Mesenchymal stem cell (in vitro differentiated cells and primary cell): ENCODE data around the gene CCDC38.

Source experiments
- DNase-seq: peaks from one replicate; pipeline ENCODE4 v3.0.0-alpha.2; 2013
- H2AFZ ChIP-seq: one replicate; pipeline ENCODE4 v1.6.1; 2013; ENCODE audit warnings: low read depth, mild to moderate bottlenecking, control low read depth, inconsistent platforms, low read length, moderate library complexity
- H2AK5ac ChIP-seq: 2 replicates; pipeline ENCODE4 v1.6.1; 2013; ENCODE audit warnings: low read length, moderate library complexity, mild to moderate bottlenecking, inconsistent platforms; ENCODE audit not compliant: severe bottlenecking
- H2BK120ac ChIP-seq: one replicate; pipeline ENCODE4 v1.6.1; 2013; ENCODE audit warnings: low read depth, mild to moderate bottlenecking, inconsistent platforms, low read length, moderate library complexity
- H2BK12ac ChIP-seq, 2 experiments: one replicate each; pipeline ENCODE4 v1.6.1; 2013; ENCODE audit warnings: inconsistent platforms in 2 of 2, low read length in 2 of 2, mild to moderate bottlenecking in 2 of 2, moderate library complexity in 2 of 2, control low read depth in 1 of 2
- H2BK15ac ChIP-seq: one replicate; pipeline ENCODE4 v1.6.1; 2013; ENCODE audit warnings: mild to moderate bottlenecking, low read depth, inconsistent platforms; ENCODE audit not compliant: poor library complexity, severe bottlenecking
- H2BK5ac ChIP-seq: 2 replicates; pipeline ENCODE4 v1.6.1; 2013; ENCODE audit warnings: low read depth, mild to moderate bottlenecking, low read length, control low read depth, inconsistent platforms; ENCODE audit not compliant: poor library complexity, severe bottlenecking
- H3K14ac ChIP-seq, 2 experiments: one replicate each; pipeline ENCODE4 v1.6.1; 2013; ENCODE audit warnings: inconsistent platforms in 2 of 2, low read length in 2 of 2, control low read depth in 1 of 2, mild to moderate bottlenecking in 1 of 2, moderate library complexity in 1 of 2
- H3K18ac ChIP-seq, 2 experiments: one replicate each; pipeline ENCODE4 v1.6.1; 2013; ENCODE audit warnings: inconsistent platforms in 2 of 2, low read length in 2 of 2, control low read depth in 1 of 2, low read depth in 1 of 2, mild to moderate bottlenecking in 1 of 2
- H3K23ac ChIP-seq, 2 experiments: one replicate each; pipeline ENCODE4 v1.6.1; 2013; ENCODE audit warnings: inconsistent platforms in 2 of 2, low read length in 2 of 2, mild to moderate bottlenecking in 2 of 2, moderate library complexity in 2 of 2, control low read depth in 1 of 2
- H3K27ac ChIP-seq: 2 replicates; pipeline ENCODE4 v1.5.1; 2013; ENCODE audit warnings: mild to moderate bottlenecking, moderate library complexity, low read length, control low read depth, inconsistent platforms; ENCODE audit not compliant: poor library complexity, severe bottlenecking
- H3K27me3 ChIP-seq, 2 experiments: 2 replicates each; pipeline versions ENCODE4 v1.6.1 to v1.7.0; 2013; ENCODE audit warnings: low read length in 2 of 2, mild to moderate bottlenecking in 2 of 2, moderate library complexity in 2 of 2, control low read depth in 1 of 2, inconsistent platforms in 1 of 2; ENCODE audit not compliant: control insufficient read depth in 1 of 2, insufficient read depth in 1 of 2
- H3K36me3 ChIP-seq, 2 experiments: 2 replicates each; pipeline versions ENCODE4 v1.6.1 to v1.7.0; 2013; ENCODE audit warnings: low read length in 2 of 2, control low read depth in 1 of 2, inconsistent platforms in 1 of 2, low read depth in 1 of 2, mild to moderate bottlenecking in 1 of 2; ENCODE audit not compliant: insufficient read depth in 2 of 2, control insufficient read depth in 1 of 2
- H3K4ac ChIP-seq, 2 experiments: one replicate each; pipeline ENCODE4 v1.6.1; 2013; ENCODE audit warnings: inconsistent platforms in 2 of 2, low read length in 2 of 2, mild to moderate bottlenecking in 2 of 2, moderate library complexity in 2 of 2, control low read depth in 1 of 2, low read depth in 1 of 2
- H3K4me1 ChIP-seq: 2 replicates; pipeline ENCODE4 v1.6.1; 2013; ENCODE audit warnings: low read depth, low read length, control low read depth; ENCODE audit not compliant: control insufficient read depth, insufficient read depth
- H3K4me2 ChIP-seq: 2 replicates; pipeline ENCODE4 v1.6.1; 2013; ENCODE audit warnings: low read length, mild to moderate bottlenecking, inconsistent platforms; ENCODE audit not compliant: poor library complexity, severe bottlenecking
- H3K4me3 ChIP-seq, 2 experiments: 2 replicates each; pipeline versions ENCODE4 v1.5.1 to v1.7.0; 2013; ENCODE audit warnings: low read length in 2 of 2, mild to moderate bottlenecking in 2 of 2, control low read depth in 1 of 2, low read depth in 1 of 2; ENCODE audit not compliant: insufficient read depth in 1 of 2
- H3K79me1 ChIP-seq: replicated peaks from 2 replicates; pipeline ENCODE4 v1.6.1; 2013; ENCODE audit warnings: mild to moderate bottlenecking, control low read depth, low read length, inconsistent platforms; ENCODE audit not compliant: poor library complexity, severe bottlenecking
- H3K9ac ChIP-seq: 2 replicates; pipeline ENCODE4 v1.7.0; 2013; ENCODE audit warnings: mild to moderate bottlenecking, low read length, moderate library complexity
- H3K9me3 ChIP-seq: 2 replicates; pipeline ENCODE4 v1.7.0; 2013; ENCODE audit warnings: mild to moderate bottlenecking, low read length; ENCODE audit not compliant: control insufficient read depth
- H4K8ac ChIP-seq: one replicate; pipeline ENCODE4 v1.6.1; 2013; ENCODE audit warnings: inconsistent platforms, mild to moderate bottlenecking, low read length, moderate library complexity
- H4K91ac ChIP-seq: one replicate; pipeline ENCODE4 v1.6.1; 2013; ENCODE audit warnings: mild to moderate bottlenecking, low read length, inconsistent platforms
- WGBS: methylation state at CpG from one replicate; pipeline ENCODE4 v1.1.7; 2013; ENCODE audit warnings: mixed read lengths; 5-methylcytosine and 5-hydroxymethylcytosine counted together

Gene CCDC38

GRCh38 chr12:95838125-95838524 lies 104.3 kb downstream of the CCDC38 start:
- Histone ChIP-seq H3K27me3 (peaks cover 0 to 11% of the 10 kb centered on the region in 2 experiments), H2BK15ac (no peak overlapping the region), H3K4me1 (no peaks in the 10 kb centered on the region), H3K18ac (no peak overlapping the region), H2AK5ac (no peak overlapping the region), H3K4me2 (no peak overlapping the region), H3K4me3 (peak overlapping the region in 1 of 2 experiments; percentile 68), H3K79me1 (no peaks in the 10 kb centered on the region), H2AFZ (no peak overlapping the region), H3K9ac (peak overlapping the region; percentile 63), H3K27ac (no peak overlapping the region), H2BK12ac (no peak overlapping the region), H4K91ac (no peak overlapping the region), H3K23ac (no peak overlapping the region), H3K9me3 (no peaks in the 10 kb centered on the region), H3K14ac (no peak overlapping the region), H3K4ac (no peak overlapping the region), H2BK120ac (no peak overlapping the region), H2BK5ac (no peak overlapping the region), H4K8ac (no peak overlapping the region), H3K36me3 (no peaks in the 10 kb centered on the region)
- DNase-seq = no peak
- 82% methylated on average over 8 of the region's 11 CpGs for WGBS

- Histone ChIP-seq H4K8ac (no peak overlapping the region), H4K91ac (no peak overlapping the region), H3K79me1 (no peaks in the 10 kb centered on the region), H3K18ac (no peak overlapping the region), H3K23ac (no peak overlapping the region), H3K9ac (peak overlapping the region; percentile 63), H2BK5ac (no peak overlapping the region), H3K27ac (no peak overlapping the region), H3K4ac (no peak overlapping the region), H2AK5ac (no peak overlapping the region), H3K36me3 (no peaks in the 10 kb centered on the region), H3K4me2 (no peak overlapping the region), H3K4me1 (no peaks in the 10 kb centered on the region), H2AFZ (no peak overlapping the region), H3K4me3 (peak overlapping the region in 1 of 2 experiments; percentile 68), H3K9me3 (no peaks in the 10 kb centered on the region), H2BK15ac (no peak overlapping the region), H3K27me3 (peaks cover 4 to 11% of the 10 kb centered on the region in 2 experiments), H2BK120ac (no peak overlapping the region), H3K14ac (no peak overlapping the region), H2BK12ac (no peak overlapping the region)
- 54% methylated on average over 10 of the region's 10 CpGs for whole genome bisulfite sequencing
- DNase-seq = no peak
Observed at GRCh38 chr12:95837240-95838038, 105.0 kb downstream of the CCDC38 start.

- no peak overlapping the region for H2AK5ac ChIP-seq
- H3K27me3 ChIP-seq = peaks cover 5 to 11% of the 10 kb centered on the region in 2 experiments
- H3K4me2 ChIP-seq = no peak overlapping the region
- H3K27ac ChIP-seq = no peak overlapping the region
- H3K36me3 ChIP-seq = no peaks in the 10 kb centered on the region
- no peak overlapping the region for H4K8ac ChIP-seq
- H2BK120ac ChIP-seq = no peak overlapping the region
- H2AFZ ChIP-seq = no peak overlapping the region
- no peak for DNase-seq
- H2BK12ac ChIP-seq = no peak overlapping the region
- H3K9me3 ChIP-seq = no peaks in the 10 kb centered on the region
- H3K4ac ChIP-seq = no peak overlapping the region
- no peak overlapping the region for H3K18ac ChIP-seq
- no peak overlapping the region for H3K14ac ChIP-seq
- H3K4me1 ChIP-seq = no peaks in the 10 kb centered on the region
- peak overlapping the region; percentile 63 for H3K9ac ChIP-seq
- H3K79me1 ChIP-seq = no peaks in the 10 kb centered on the region
- H3K4me3 ChIP-seq = peak overlapping the region in 1 of 2 experiments; percentile 68
- H3K23ac ChIP-seq = no peak overlapping the region
- H2BK15ac ChIP-seq = no peak overlapping the region
- 3% methylated on average over 1 of the region's 1 CpG for WGBS
- H4K91ac ChIP-seq = no peak overlapping the region
- H2BK5ac ChIP-seq = no peak overlapping the region
Observed at GRCh38 chr12:95836630-95837239, 105.7 kb downstream of the CCDC38 start.

GRCh38 chr12:95836185-95836609 lies 106.2 kb downstream of the CCDC38 start:
- H2BK5ac ChIP-seq = no peak overlapping the region
- H3K4ac ChIP-seq = no peak overlapping the region
- no peaks in the 10 kb centered on the region for H3K36me3 ChIP-seq
- peaks cover 5 to 11% of the 10 kb centered on the region in 2 experiments for H3K27me3 ChIP-seq
- H2BK120ac ChIP-seq = no peak overlapping the region
- H2AK5ac ChIP-seq = no peak overlapping the region
- no peak overlapping the region for H2AFZ ChIP-seq
- H3K4me3 ChIP-seq = peak overlapping the region in 1 of 2 experiments; percentile 68
- H4K8ac ChIP-seq = no peak overlapping the region
- H3K79me1 ChIP-seq = no peaks in the 10 kb centered on the region
- no peak overlapping the region for H4K91ac ChIP-seq
- H2BK12ac ChIP-seq = no peak overlapping the region
- no peak overlapping the region for H3K27ac ChIP-seq
- 64% methylated on average over 3 of the region's 3 CpGs for WGBS
- H3K18ac ChIP-seq = no peak overlapping the region
- no peak overlapping the region for H3K14ac ChIP-seq
- peak overlapping the region; percentile 63 for H3K9ac ChIP-seq
- H2BK15ac ChIP-seq = no peak overlapping the region
- no peaks in the 10 kb centered on the region for H3K9me3 ChIP-seq
- no peak overlapping the region for H3K4me2 ChIP-seq
- DNase-seq = no peak
- no peak overlapping the region for H3K23ac ChIP-seq
- H3K4me1 ChIP-seq = no peaks in the 10 kb centered on the region
